Adrenal gland (tissue), 5 donors: ENCODE measurements around the gene ACTA2.

ENCODE experiments used
- POLR2A ChIP-seq, 2 donors: fragments of 450-650 bp; IDR thresholded peaks; one replicate each; pipeline ENCODE4 v1.6.1; 2017; ENCODE audit warnings: antibody characterized with exemption in 2 of 2, mild to moderate bottlenecking in 2 of 2, moderate library complexity in 1 of 2
- TF ChIP-seq, protein P1 (sequence below), 6 experiments: fragments of 450-650 bp in 4 of 6; fragments of 200-600 bp in 2 of 6; sonication (generic) in 1 of 6; IDR thresholded peaks; 1 replicate in 5 of 6; 2 replicates in 1 of 6; pipeline versions ENCODE4 v1.5.1 to v1.8.0; 2016 to 2021; ENCODE audit warnings: antibody characterized with exemption in 6 of 6, mild to moderate bottlenecking in 2 of 6, moderate library complexity in 1 of 6
- donor health status: DM: no; HTN: no; CAD: no.

DNA sequence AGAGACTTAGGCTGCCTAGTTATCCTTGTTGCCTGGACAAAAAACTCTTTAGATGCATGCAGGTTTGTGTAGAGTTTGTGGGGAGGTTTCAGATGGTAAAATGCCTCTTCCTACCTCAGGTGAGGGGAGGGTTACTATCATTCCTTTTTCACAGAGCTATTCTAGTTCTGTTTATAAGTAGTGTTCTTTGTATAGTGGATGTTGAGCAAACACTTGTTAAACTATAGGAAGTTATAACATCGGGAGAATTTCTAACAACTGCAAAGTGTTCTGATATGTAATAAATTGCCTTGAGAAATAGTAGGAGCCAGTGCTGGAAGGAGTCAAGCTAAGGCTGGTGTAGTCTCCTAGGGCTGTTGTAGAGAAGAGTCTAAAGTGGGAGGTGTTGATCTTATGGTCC, 31.4 kb upstream of the ACTA2 start:
- no peak for TF ChIP-seq POLR2A (IDR thresholded peaks at IDR 0.05)
- TF ChIP-seq, protein P1, sequence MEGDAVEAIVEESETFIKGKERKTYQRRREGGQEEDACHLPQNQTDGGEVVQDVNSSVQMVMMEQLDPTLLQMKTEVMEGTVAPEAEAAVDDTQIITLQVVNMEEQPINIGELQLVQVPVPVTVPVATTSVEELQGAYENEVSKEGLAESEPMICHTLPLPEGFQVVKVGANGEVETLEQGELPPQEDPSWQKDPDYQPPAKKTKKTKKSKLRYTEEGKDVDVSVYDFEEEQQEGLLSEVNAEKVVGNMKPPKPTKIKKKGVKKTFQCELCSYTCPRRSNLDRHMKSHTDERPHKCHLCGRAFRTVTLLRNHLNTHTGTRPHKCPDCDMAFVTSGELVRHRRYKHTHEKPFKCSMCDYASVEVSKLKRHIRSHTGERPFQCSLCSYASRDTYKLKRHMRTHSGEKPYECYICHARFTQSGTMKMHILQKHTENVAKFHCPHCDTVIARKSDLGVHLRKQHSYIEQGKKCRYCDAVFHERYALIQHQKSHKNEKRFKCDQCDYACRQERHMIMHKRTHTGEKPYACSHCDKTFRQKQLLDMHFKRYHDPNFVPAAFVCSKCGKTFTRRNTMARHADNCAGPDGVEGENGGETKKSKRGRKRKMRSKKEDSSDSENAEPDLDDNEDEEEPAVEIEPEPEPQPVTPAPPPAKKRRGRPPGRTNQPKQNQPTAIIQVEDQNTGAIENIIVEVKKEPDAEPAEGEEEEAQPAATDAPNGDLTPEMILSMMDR (IDR thresholded peaks at IDR 0.05), result no peak
